ENCODE data around the gene AKAP6.

AKAP6 gene

GRCh38 chr14:32329146-32329545 is at the start of gene AKAP6:
Gene AKAP6, plus strand, starts transcription at chr14:32329298. Its CDS starts 104,196 bp downstream, at chr14:32433494.
- no peak for DNase-seq (ENCODE audit: low spot score)

- no peak for DNase-seq (ENCODE audit: low spot score)
Observed at GRCh38 chr14:32286602-32287001, 42.5 kb upstream of the AKAP6 start.

- no peak for DNase-seq (ENCODE audit: low spot score)
Observed at GRCh38 chr14:32296366-32296765, 32.7 kb upstream of the AKAP6 start.

- no peak for DNase-seq (ENCODE audit: low spot score)
Observed at GRCh38 chr14:32298346-32298745, 30.8 kb upstream of the AKAP6 start.

- DNase-seq (ENCODE audit: low spot score) = no peak
Observed at GRCh38 chr14:32300136-32300535, 29.0 kb upstream of the AKAP6 start.

- no peak for DNase-seq (ENCODE audit: low spot score)
Observed at GRCh38 chr14:32303865-32304264, 25.2 kb upstream of the AKAP6 start.

- DNase-seq (ENCODE audit: low spot score) = no peak
Observed at GRCh38 chr14:32304296-32304695, 24.8 kb upstream of the AKAP6 start.

GRCh38 chr14:32306549-32306948 is 22.5 kb upstream of the AKAP6 start:
- no peak for DNase-seq (ENCODE audit: low spot score)

- no peak for DNase-seq (ENCODE audit: low spot score)
Observed at GRCh38 chr14:32307881-32308582, 21.1 kb upstream of the AKAP6 start.

- DNase-seq (ENCODE audit: low spot score) = no peak
Observed at GRCh38 chr14:32310876-32311275, 18.2 kb upstream of the AKAP6 start.

GRCh38 chr14:32311294-32312009 is 17.6 kb upstream of the AKAP6 start:
- peak; percentile 8 for DNase-seq (ENCODE audit: low spot score)

GRCh38 chr14:32312010-32312331 is 17.1 kb upstream of the AKAP6 start:
- no peak for DNase-seq (ENCODE audit: low spot score)

GRCh38 chr14:32313844-32314376 is 15.2 kb upstream of the AKAP6 start:
- no peak for DNase-seq (ENCODE audit: low spot score)

GRCh38 chr14:32318087-32318795 is 10.9 kb upstream of the AKAP6 start:
- no peak for DNase-seq (ENCODE audit: low spot score)

- DNase-seq (ENCODE audit: low spot score) = no peak
Observed at GRCh38 chr14:32319368-32320049, 9.6 kb upstream of the AKAP6 start.

GRCh38 chr14:32324601-32325000 is 4.5 kb upstream of the AKAP6 start:
- no peak for DNase-seq (ENCODE audit: low spot score)

- DNase-seq (ENCODE audit: low spot score) = no peak
Observed at GRCh38 chr14:32327255-32327961, 1.7 kb upstream of the AKAP6 start.

- no peak for DNase-seq (ENCODE audit: low spot score)
Observed at GRCh38 chr14:32329690-32330285, 690 bp downstream of the AKAP6 start.

GRCh38 chr14:32330351-32331111 is 1.4 kb downstream of the AKAP6 start:
- DNase-seq (ENCODE audit: low spot score) = no peak

- no peak for DNase-seq (ENCODE audit: low spot score)
Observed at GRCh38 chr14:32331206-32331605, 2.1 kb downstream of the AKAP6 start.

All from SW480 (cell line).